ENCODE measurements around the gene JPH3.

The JPH3 gene

GRCh38 chr16:87688876-87689815 lies 86.8 kb downstream of the JPH3 start:
- no peak for DNase-seq (ENCODE audit: low read depth)
- H3K4me3 ChIP-seq (ENCODE audit: low read depth, low read length), result no peak overlapping the region
- no peak for TF ChIP-seq CTCF (IDR thresholded peaks at IDR 0.05; ENCODE audit: low read depth, low read length, missing control alignments)

- TF ChIP-seq CTCF (IDR thresholded peaks at IDR 0.05; ENCODE audit: low read depth, low read length, missing control alignments), result no peak
- no peak for DNase-seq (ENCODE audit: low read depth)
These were observed 87.7 kb downstream of the JPH3 start for GRCh38 chr16:87689956-87690465.

GRCh38 chr16:87690911-87691685 lies 88.8 kb downstream of the JPH3 start:
- DNase-seq (ENCODE audit: low read depth), result no peak
- no peak for TF ChIP-seq CTCF (IDR thresholded peaks at IDR 0.05; ENCODE audit: low read depth, low read length, missing control alignments)
- no peak overlapping the region for H3K4me3 ChIP-seq (ENCODE audit: low read depth, low read length)

More at GRCh38 chr16:87689956-87690465, 87.7 kb downstream of the JPH3 start:
- no peak overlapping the region for H3K4me3 ChIP-seq (ENCODE audit: low read depth, low read length)

- no peak for DNase-seq (ENCODE audit: low read depth)
- H3K4me3 ChIP-seq (ENCODE audit: low read depth, low read length), result no peak overlapping the region
- TF ChIP-seq CTCF (IDR thresholded peaks at IDR 0.05; ENCODE audit: low read depth, low read length, missing control alignments), result no peak
These were observed 89.4 kb downstream of the JPH3 start for GRCh38 chr16:87691686-87692079.

GRCh38 chr16:87692176-87692575 lies 89.9 kb downstream of the JPH3 start:
- no peak for DNase-seq (ENCODE audit: low read depth)
- TF ChIP-seq CTCF (IDR thresholded peaks at IDR 0.05; ENCODE audit: low read depth, low read length, missing control alignments), result no peak

GRCh38 chr16:87692756-87693155 lies 90.4 kb downstream of the JPH3 start:
- H3K4me3 ChIP-seq (ENCODE audit: low read depth, low read length), result no peak overlapping the region
- no peak for DNase-seq (ENCODE audit: low read depth)
- no peak for TF ChIP-seq CTCF (IDR thresholded peaks at IDR 0.05; ENCODE audit: low read depth, low read length, missing control alignments)

More at GRCh38 chr16:87692176-87692575, 89.9 kb downstream of the JPH3 start:
- H3K4me3 ChIP-seq (ENCODE audit: low read depth, low read length), result no peak overlapping the region
